GM12878 (cell line): ENCODE results near the gene CHRNA9.

ENCODE experiments used
- BCL11A ChIP-seq: IDR thresholded peaks from 2 replicates; pipeline ENCODE4 v1.6.1; 2011; ENCODE audit warnings: low read depth, low read length
- GATAD2B ChIP-seq: fragments of 450-650 bp; conservative IDR thresholded peaks from 2 replicates; pipeline ENCODE4 v1.6.1; 2017; ENCODE audit warnings: low read depth, mild to moderate bottlenecking, moderate library complexity
- TAF1 ChIP-seq: IDR thresholded peaks from 2 replicates; pipeline ENCODE4 v1.6.1; 2011; ENCODE audit warnings: mild to moderate bottlenecking, low read depth, low read length, borderline replicate concordance
- YY1 ChIP-seq: IDR thresholded peaks from 2 replicates; pipeline ENCODE4 v1.6.1; 2011; ENCODE audit warnings: low read depth, mild to moderate bottlenecking, low read length

DNA sequence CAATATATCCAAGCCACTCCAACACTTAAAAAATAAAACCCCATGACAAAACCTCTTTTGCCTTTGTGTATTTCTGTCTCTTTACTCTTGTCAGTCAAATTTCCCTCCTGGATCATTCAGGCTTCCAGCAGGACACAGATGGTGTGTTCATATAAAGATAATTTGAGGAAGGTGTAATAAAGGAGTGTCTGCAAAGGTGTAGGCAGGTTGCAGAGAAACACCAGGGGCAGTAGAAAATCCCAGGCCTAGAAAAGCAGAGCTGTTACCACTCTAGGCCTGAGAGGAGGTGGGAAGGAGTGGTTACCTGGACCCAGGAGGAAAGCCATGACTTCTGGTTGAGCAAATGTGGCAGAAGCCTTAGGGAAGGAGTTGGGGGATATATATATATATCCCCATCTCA, 28.8 kb downstream of the CHRNA9 start:
- no peak for TF ChIP-seq BCL11A
- TF ChIP-seq TAF1: no peak
- TF ChIP-seq YY1: no peak
- TF ChIP-seq GATAD2B: no peak
